Uterus (tissue), 4 donors: ENCODE data around the gene BCKDK. TPM values are rescaled to one million over a fixed set of nuclear protein-coding genes. Genes with fewer than 3 reads are reported as not detected.
"Not testable (repeated sequence)": the region's sequence is repeated elsewhere in the genome, so short reads cannot be mapped to it uniquely, and the experiment has no call there.

Experiments used
- DNase-seq, 2 donors: peaks; one replicate each; pipeline ENCODE4 v3.0.0-alpha.2; 2019 to 2020
- H3K27ac ChIP-seq, 2 donors: fragments of 200-600 bp; sonication (generic); 1 replicate in 1 of 2; 2 replicates in 1 of 2; pipeline ENCODE4 v1.5.1; 2016 to 2018
- H3K27me3 ChIP-seq, 2 donors: fragments of 200-600 bp; sonication (generic); one replicate each; pipeline ENCODE4 v1.5.1; 2018 to 2019; ENCODE audit warnings: control low read depth in 1 of 2
- H3K36me3 ChIP-seq, 2 donors: fragments of 200-600 bp; sonication (generic); one replicate each; pipeline ENCODE4 v1.5.1; 2019; ENCODE audit warnings: control low read depth in 1 of 2
- H3K4me1 ChIP-seq, 2 donors: fragments of 200-600 bp; sonication (generic); one replicate each; pipeline ENCODE4 v1.5.1; 2018 to 2019; ENCODE audit warnings: control low read depth in 1 of 2
- H3K4me3 ChIP-seq, 2 donors: fragments of 200-600 bp; sonication (generic); 1 replicate in 1 of 2; 2 replicates in 1 of 2; pipeline ENCODE4 v1.5.1; 2018 to 2019; ENCODE audit warnings: mild to moderate bottlenecking in 1 of 2
- H3K9me3 ChIP-seq, 2 donors: fragments of 200-600 bp; sonication (generic); one replicate each; pipeline ENCODE4 v1.5.1; 2019; ENCODE audit warnings: control low read depth in 1 of 2
- POLR2A ChIP-seq, 2 donors: fragments of 450-650 bp; IDR thresholded peaks; one replicate each; pipeline ENCODE4 v1.6.1; 2016; ENCODE audit warnings: antibody characterized with exemption in 2 of 2, mild to moderate bottlenecking in 1 of 2, moderate library complexity in 1 of 2
- intact Hi-C: fragments of 100-400 bp; cut with DNase I; formaldehyde crosslinking; loops from one replicate; pipeline ENCODE4 v1.15.1; 2023; ENCODE audit warnings: low total_unique reads
- total RNA-seq, 4 donors: library from RNA; depleted of rRNA in 3 of 4; stranded (reverse); fragments of >200 nt in 3 of 4; gene quantifications; one replicate each; pipeline versions ENCODE4 v1.1.0 to v1.2.4, GENCODE V29; 2014 to 2023
- TF ChIP-seq, protein P1 (sequence below), 4 experiments: fragments of 200-600 bp in 2 of 4; fragments of 450-650 bp in 2 of 4; sonication (generic) in 2 of 4; IDR thresholded peaks; one replicate each; pipeline ENCODE4 v1.5.1; 2016 to 2019; ENCODE audit warnings: antibody characterized with exemption in 4 of 4, mild to moderate bottlenecking in 2 of 4, moderate library complexity in 1 of 4
- donor health status: DM: yes; HTN: yes; CAD: no.

BCKDK gene
- total RNA-seq, 4 donors from 2014 or later: 15.3 to 32.1 (median 21.9) TPM

DNA sequence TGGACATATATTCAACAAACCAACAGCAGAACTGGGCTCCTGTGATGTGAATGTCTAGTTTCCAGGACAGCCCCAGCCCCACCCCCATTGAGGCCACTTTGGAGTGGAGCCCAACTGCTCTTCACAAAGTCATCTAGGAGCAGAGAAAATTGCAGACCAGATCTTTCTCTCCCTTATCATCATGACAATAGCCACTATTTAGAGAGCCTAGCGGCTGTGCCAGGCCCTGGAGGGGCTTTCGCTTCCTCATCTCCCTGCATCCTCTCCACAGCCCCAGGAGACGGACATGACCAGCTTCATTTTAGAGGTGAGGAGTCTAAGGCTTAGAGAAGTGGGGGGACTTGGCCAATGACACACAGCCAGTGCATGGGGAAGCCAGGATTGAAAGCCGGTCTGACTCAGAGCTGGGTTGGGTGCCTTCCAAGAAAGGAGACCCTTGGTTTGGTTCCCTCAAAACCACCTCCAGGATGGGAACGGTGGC, 25.9 kb downstream of the BCKDK start:
- peaks cover 0 to 11% of the 10 kb centered on the region in 2 donors for H3K4me1 ChIP-seq
- H3K27me3 ChIP-seq: no peaks in the 10 kb centered on the region
- DNase-seq: no peak
- H3K4me3 ChIP-seq: no peak overlapping the region
- H3K27ac ChIP-seq: no peak overlapping the region
- no peak for TF ChIP-seq POLR2A (IDR thresholded peaks at IDR 0.05)
- TF ChIP-seq, protein P1, sequence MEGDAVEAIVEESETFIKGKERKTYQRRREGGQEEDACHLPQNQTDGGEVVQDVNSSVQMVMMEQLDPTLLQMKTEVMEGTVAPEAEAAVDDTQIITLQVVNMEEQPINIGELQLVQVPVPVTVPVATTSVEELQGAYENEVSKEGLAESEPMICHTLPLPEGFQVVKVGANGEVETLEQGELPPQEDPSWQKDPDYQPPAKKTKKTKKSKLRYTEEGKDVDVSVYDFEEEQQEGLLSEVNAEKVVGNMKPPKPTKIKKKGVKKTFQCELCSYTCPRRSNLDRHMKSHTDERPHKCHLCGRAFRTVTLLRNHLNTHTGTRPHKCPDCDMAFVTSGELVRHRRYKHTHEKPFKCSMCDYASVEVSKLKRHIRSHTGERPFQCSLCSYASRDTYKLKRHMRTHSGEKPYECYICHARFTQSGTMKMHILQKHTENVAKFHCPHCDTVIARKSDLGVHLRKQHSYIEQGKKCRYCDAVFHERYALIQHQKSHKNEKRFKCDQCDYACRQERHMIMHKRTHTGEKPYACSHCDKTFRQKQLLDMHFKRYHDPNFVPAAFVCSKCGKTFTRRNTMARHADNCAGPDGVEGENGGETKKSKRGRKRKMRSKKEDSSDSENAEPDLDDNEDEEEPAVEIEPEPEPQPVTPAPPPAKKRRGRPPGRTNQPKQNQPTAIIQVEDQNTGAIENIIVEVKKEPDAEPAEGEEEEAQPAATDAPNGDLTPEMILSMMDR (IDR thresholded peaks at IDR 0.05): no peak
- H3K9me3 ChIP-seq: no peaks in the 10 kb centered on the region
- intact Hi-C loops: no loop called here
- no peaks in the 10 kb centered on the region for H3K36me3 ChIP-seq

DNA sequence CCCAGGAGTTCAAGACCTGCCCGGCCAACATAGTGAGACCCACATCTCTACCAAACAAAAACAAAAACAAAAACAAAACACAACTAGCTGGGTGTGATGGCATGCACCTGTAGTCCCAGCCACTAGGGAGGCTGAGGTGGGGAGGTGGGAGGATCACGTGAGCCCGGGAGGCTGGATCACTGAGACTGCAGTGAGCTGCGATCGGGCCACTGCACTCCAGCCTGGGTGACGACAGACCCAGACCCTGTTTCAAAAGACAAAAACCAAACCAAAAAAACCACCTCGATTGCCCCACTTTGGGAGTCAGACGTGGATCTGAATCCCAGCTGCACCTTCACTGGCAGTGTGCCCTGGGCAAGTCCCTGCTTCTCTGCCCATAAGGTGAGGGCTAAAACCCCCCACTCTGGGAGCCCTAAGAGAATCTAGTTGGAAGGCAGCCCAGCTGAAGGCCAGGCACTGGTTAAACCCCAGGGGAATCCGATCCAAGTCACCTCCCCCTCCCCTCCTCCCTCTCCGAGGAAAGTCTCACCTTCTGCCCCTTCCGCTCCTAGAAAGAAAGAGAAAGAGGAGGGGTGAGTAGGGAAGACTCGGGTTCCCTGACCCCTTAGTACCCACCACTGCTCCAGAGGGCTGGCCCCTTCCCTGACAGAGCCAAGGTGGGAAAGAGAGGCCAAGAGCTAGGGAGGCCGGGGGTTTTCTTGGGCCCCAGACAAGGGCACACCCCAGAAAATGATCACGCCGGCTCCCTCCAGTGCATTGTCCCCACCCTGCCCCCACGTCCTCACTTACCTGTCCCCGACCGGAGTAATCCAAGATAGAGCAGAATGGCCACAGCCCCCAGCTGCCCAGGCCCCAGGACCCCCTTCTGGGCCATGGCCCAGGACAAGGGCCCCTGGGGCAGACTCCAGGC, 26.7 kb downstream of the BCKDK start:
- no peak for TF ChIP-seq POLR2A (IDR thresholded peaks at IDR 0.05)
- TF ChIP-seq, protein P1 (IDR thresholded peaks at IDR 0.05): no peak
- intact Hi-C loops: no loop called here
- Histone ChIP-seq H3K9me3 (no peaks in the 10 kb centered on the region), H3K27me3 (no peaks in the 10 kb centered on the region), H3K4me3 (no peak overlapping the region), H3K4me1 (peaks cover 0 to 4% of the 10 kb centered on the region in 2 donors), H3K27ac (no peak overlapping the region), H3K36me3 (no peaks in the 10 kb centered on the region)
- DNase-seq: no peak

DNA sequence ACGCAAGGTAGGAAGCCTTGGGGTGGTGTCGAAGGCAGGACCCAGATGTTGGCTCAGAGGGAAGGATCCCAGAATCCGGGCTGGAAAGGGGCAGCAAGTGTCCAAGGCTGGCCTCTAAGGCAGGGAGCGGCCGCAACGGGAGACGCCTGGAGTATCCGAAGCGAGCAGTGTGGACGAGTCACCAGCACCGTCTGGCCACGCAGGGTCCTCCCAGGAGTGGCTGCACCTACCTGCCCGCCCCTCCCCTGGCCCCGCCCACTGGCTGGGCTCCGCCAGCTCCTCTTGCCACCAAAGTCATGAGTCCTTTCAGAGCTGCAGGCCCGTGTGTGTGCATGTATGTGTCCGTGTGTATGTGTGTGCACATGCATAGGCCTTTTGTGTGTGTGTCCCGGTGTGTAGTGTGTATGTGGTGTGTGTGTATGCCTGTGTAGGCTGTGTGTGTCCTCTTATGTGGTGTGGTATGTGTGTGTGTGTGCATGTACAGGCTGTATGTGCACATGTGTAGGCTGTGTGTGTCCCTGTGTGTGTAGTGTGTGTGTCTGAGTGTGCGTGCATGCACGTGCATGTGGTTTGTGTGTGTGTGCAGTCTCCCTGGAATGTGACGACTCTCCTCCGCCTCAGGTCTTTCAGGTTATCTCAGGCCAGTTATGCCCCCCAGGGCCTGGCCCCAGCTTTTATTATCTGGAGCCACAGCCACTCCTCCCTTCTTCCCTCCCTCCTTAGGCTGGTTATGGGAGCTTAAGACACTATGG, 27.5 kb downstream of the BCKDK start, which contains the start of gene PRSS8:
Gene PRSS8, minus strand, starts transcription at position 193 of the 752 bp plus-strand sequence. CDS start 229 bp downstream, outside the sequence.
- intact Hi-C loops: no loop called here
- Histone ChIP-seq H3K27me3 (no peaks in the 10 kb centered on the region), H3K4me1 (no peaks in the 10 kb centered on the region), H3K4me3 (no peak within 1 kb of the TSS), H3K36me3 (no peaks in the 10 kb centered on the region), H3K27ac (no peak within 1 kb of the TSS), H3K9me3 (no peaks in the 10 kb centered on the region)
- TF ChIP-seq, protein P1 (IDR thresholded peaks at IDR 0.05): no peak
- TF ChIP-seq POLR2A (IDR thresholded peaks at IDR 0.05): peak in 1 of 2 donors; percentile 31
- DNase-seq: no peak

DNA sequence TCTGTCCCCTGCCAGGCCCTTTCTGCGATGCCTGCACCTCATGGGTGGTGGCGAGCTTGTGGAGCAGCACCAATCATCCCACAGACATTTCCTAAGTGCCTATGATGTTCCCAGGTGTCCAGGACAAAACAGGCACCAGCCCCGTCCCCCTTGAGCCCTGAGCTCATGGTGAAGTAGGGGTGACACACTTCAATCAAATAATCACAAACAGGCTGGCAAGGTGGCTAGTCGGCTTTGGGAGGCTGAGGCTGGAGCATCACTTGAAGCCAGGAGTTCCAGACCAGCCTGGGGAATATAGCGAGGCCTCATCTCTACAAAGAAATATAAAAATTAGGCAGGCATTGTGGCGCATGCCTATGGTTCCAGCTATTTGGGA, 28.1 kb downstream of the BCKDK start:
- Histone ChIP-seq H3K4me1 (peaks cover 0 to under 1% of the 10 kb centered on the region in 2 donors), H3K36me3 (no peaks in the 10 kb centered on the region), H3K27me3 (no peaks in the 10 kb centered on the region), H3K4me3 (no peak overlapping the region), H3K9me3 (no peaks in the 10 kb centered on the region), H3K27ac (no peak overlapping the region)
- intact Hi-C loops: no loop called here
- no peak for DNase-seq
- no peak for TF ChIP-seq POLR2A (IDR thresholded peaks at IDR 0.05)

DNA sequence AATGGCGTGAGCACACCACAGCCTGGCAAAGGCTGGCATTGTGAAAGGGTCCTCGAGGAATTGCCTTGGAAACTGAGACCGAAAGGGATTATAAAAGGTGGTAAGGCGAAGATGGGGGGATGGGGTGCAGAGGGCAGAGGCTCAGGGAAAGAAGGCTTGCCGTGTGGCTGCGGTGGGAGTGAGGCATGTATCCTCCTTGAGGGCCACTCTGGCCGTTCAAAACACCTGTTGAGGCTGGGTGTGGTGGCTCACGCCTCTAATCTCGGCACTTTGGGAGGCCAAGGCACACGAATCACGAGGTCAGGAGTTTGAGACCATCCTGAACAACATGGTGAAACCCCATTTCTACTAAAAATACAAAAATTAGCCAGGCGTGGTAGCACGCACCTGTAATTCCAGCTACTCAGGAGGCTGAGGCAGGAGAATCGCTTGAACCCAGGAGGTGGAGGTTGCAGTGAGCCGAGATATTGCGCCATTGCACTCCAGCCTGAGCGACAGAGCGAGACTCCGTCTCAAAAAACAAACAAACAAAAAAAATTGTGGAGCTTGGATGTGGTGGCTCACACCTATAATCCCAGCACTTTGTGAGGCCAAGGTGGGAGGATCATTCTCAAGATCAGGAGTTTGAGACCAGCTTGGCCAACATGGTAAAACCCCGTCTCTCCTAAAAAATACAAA, 28.8 kb downstream of the BCKDK start:
- H3K4me1 ChIP-seq, H3K27me3 ChIP-seq, H3K9me3 ChIP-seq, intact Hi-C loops, H3K27ac ChIP-seq, DNase-seq, H3K36me3 ChIP-seq, H3K4me3 ChIP-seq: not testable (repeated sequence)
